Stimulated activated CD4-positive, alpha-beta T cell treated with anti-CD3 and anti-CD28 coated beads, Interleukin-12 subunit alpha, Interleukin-12 subunit beta, amount 100 ng/mL, for 48 hours (primary cell): ENCODE data around the gene ZNF70.

Experiments used
- DNase-seq, 3 donors: peaks; one replicate each; pipeline ENCODE4 v3.0.0-alpha.2; 2020; ENCODE audit warnings: low read depth in 2 of 3, low spot score in 1 of 3

ZNF70 gene

GRCh38 chr22:23779731-23780130 is 28.8 kb upstream of the ZNF70 start:
- DNase-seq: no peak

- no peak for DNase-seq
Measured at GRCh38 chr22:23779083-23779482, 28.2 kb upstream of the ZNF70 start.

- no peak for DNase-seq
Measured at GRCh38 chr22:23778577-23778900, 27.6 kb upstream of the ZNF70 start.

GRCh38 chr22:23777776-23778576 is 27.1 kb upstream of the ZNF70 start:
- DNase-seq: no peak

GRCh38 chr22:23775779-23776375 is 25.0 kb upstream of the ZNF70 start:
- DNase-seq: no peak

- DNase-seq: no peak
Measured at GRCh38 chr22:23774922-23775436, 24.1 kb upstream of the ZNF70 start.

- DNase-seq: no peak
Measured at GRCh38 chr22:23774114-23774921, 23.4 kb upstream of the ZNF70 start.

GRCh38 chr22:23773483-23774113 is 22.7 kb upstream of the ZNF70 start:
- DNase-seq: no peak

- no peak for DNase-seq
Measured at GRCh38 chr22:23772649-23773473, 21.9 kb upstream of the ZNF70 start, which contains the start of gene MMP11. Gene MMP11 (plus strand): TSS chr22:23772849. CDS start chr22:23772871, 22 bp downstream.

- DNase-seq: no peak
Measured at GRCh38 chr22:23772315-23772648, 21.4 kb upstream of the ZNF70 start.

GRCh38 chr22:23769321-23769965 is 18.5 kb upstream of the ZNF70 start:
- no peak for DNase-seq

- peak; percentile 54 to 77 (median 68) for DNase-seq
Measured at GRCh38 chr22:23767673-23768548, 17.0 kb upstream of the ZNF70 start, which contains the start of gene CHCHD10. Gene CHCHD10 (minus strand): TSS chr22:23767972. CDS start chr22:23767874, 98 bp downstream.

GRCh38 chr22:23767303-23767672 is 16.4 kb upstream of the ZNF70 start:
- DNase-seq: no peak

GRCh38 chr22:23764899-23765881 is 14.3 kb upstream of the ZNF70 start:
- DNase-seq: no peak

- no peak for DNase-seq
Measured at GRCh38 chr22:23763954-23764353, 13.0 kb upstream of the ZNF70 start.

GRCh38 chr22:23763579-23763945 is 12.7 kb upstream of the ZNF70 start:
- DNase-seq: peak in 2 of 3 donors; percentile 40 to 43

- no peak for DNase-seq
Measured at GRCh38 chr22:23762842-23763578, 12.1 kb upstream of the ZNF70 start, which contains the start of gene C22orf15. Gene C22orf15 (plus strand): TSS chr22:23762990. CDS start chr22:23763307, 317 bp downstream.
